Stimulated activated CD4-positive, alpha-beta T cell treated with anti-CD3 and anti-CD28 coated beads, Interleukin-2, amount 100 ng/mL, for 4 hours (primary cell): ENCODE measurements around the gene TRPM4.
"Not testable (repeated sequence)": the region's sequence is repeated elsewhere in the genome, so short reads cannot be mapped to it uniquely, and the experiment has no call there.

Source experiments
- DNase-seq: peaks from one replicate; pipeline ENCODE4 v3.0.0-alpha.2; 2020; ENCODE audit warnings: low read depth

Gene TRPM4

GRCh38 chr19:49151267-49152118 lies 6.1 kb upstream of the TRPM4 start:
- DNase-seq: no peak

- DNase-seq: no peak
These were observed 5.5 kb upstream of the TRPM4 start for GRCh38 chr19:49152119-49152550.

- no peak for DNase-seq
These were observed 4.3 kb upstream of the TRPM4 start for GRCh38 chr19:49153167-49153809.

GRCh38 chr19:49154279-49154678 lies 3.3 kb upstream of the TRPM4 start:
- DNase-seq: no peak

- DNase-seq: no peak
These were observed 2.4 kb upstream of the TRPM4 start, which contains the start of gene HRC for GRCh38 chr19:49155005-49155819. HRC (minus strand) TSS chr19:49155396; CDS start chr19:49155237, 159 bp downstream.

GRCh38 chr19:49155820-49156346 lies 1.7 kb upstream of the TRPM4 start:
- DNase-seq: no peak

GRCh38 chr19:49160450-49161189 lies 3.0 kb downstream of the TRPM4 start:
- no peak for DNase-seq

GRCh38 chr19:49161987-49162386 lies 4.4 kb downstream of the TRPM4 start:
- no peak for DNase-seq

GRCh38 chr19:49165111-49165750 lies 7.6 kb downstream of the TRPM4 start:
- DNase-seq: no peak

- DNase-seq: no peak
These were observed 8.3 kb downstream of the TRPM4 start for GRCh38 chr19:49165865-49166301.

GRCh38 chr19:49167857-49168409 lies 10.3 kb downstream of the TRPM4 start:
- no peak for DNase-seq

- DNase-seq: no peak
These were observed 10.8 kb downstream of the TRPM4 start for GRCh38 chr19:49168421-49168820.

GRCh38 chr19:49173198-49173597 lies 15.6 kb downstream of the TRPM4 start:
- DNase-seq: no peak

- no peak for DNase-seq
These were observed 23.1 kb downstream of the TRPM4 start for GRCh38 chr19:49180659-49181058.

GRCh38 chr19:49182010-49182847 lies 24.6 kb downstream of the TRPM4 start:
- DNase-seq: not testable (repeated sequence)

- DNase-seq: no peak
These were observed 25.3 kb downstream of the TRPM4 start for GRCh38 chr19:49182848-49183375.

- no peak for DNase-seq
These were observed 28.5 kb downstream of the TRPM4 start for GRCh38 chr19:49186108-49186507.

GRCh38 chr19:49188626-49189200 lies 31.1 kb downstream of the TRPM4 start:
- DNase-seq: no peak

GRCh38 chr19:49189259-49189658 lies 31.7 kb downstream of the TRPM4 start:
- DNase-seq: no peak
